GM19043 (cell line): ENCODE data around the gene ZCCHC7.
"Not testable (repeated sequence)": the region's sequence is repeated elsewhere in the genome, so short reads cannot be mapped to it uniquely, and the experiment has no call there.

Experiments
- ATAC-seq: cut with Tn5 transposase; IDR thresholded peaks from one replicate; pipeline ENCODE4 v1.9.1; 2021; ENCODE audit warnings: low read depth; ENCODE audit not compliant: unreplicated experiment

The ZCCHC7 gene

GRCh38 chr9:37119907-37120842 lies at the start of gene ZCCHC7:
Gene ZCCHC7, plus strand, starts transcription at chr9:37120574.
- ATAC-seq, result peak; percentile 92

- peak; percentile 44 for ATAC-seq
Measured at GRCh38 chr9:37074790-37075189, 45.6 kb upstream of the ZCCHC7 start.

GRCh38 chr9:37079370-37080164 lies 40.8 kb upstream of the ZCCHC7 start:
- peak; percentile 83 for ATAC-seq

- ATAC-seq, result peak; percentile 20
Measured at GRCh38 chr9:37080165-37080628, 40.2 kb upstream of the ZCCHC7 start.

GRCh38 chr9:37081507-37081906 lies 38.9 kb upstream of the ZCCHC7 start:
- ATAC-seq, result not testable (repeated sequence)

- ATAC-seq, result no peak
Measured at GRCh38 chr9:37082214-37082765, 38.1 kb upstream of the ZCCHC7 start.

GRCh38 chr9:37083654-37084053 lies 36.7 kb upstream of the ZCCHC7 start:
- no peak for ATAC-seq

GRCh38 chr9:37085233-37085632 lies 35.1 kb upstream of the ZCCHC7 start:
- no peak for ATAC-seq

- not testable (repeated sequence) for ATAC-seq
Measured at GRCh38 chr9:37092714-37093295, 27.6 kb upstream of the ZCCHC7 start.

GRCh38 chr9:37094751-37095150 lies 25.6 kb upstream of the ZCCHC7 start:
- ATAC-seq, result no peak

GRCh38 chr9:37096628-37097027 lies 23.7 kb upstream of the ZCCHC7 start:
- no peak for ATAC-seq

- no peak for ATAC-seq
Measured at GRCh38 chr9:37097294-37097693, 23.1 kb upstream of the ZCCHC7 start.

- ATAC-seq, result no peak
Measured at GRCh38 chr9:37100327-37100726, 20.0 kb upstream of the ZCCHC7 start.

- peak; percentile 71 for ATAC-seq
Measured at GRCh38 chr9:37100741-37101140, 19.6 kb upstream of the ZCCHC7 start.

GRCh38 chr9:37102486-37102885 lies 17.9 kb upstream of the ZCCHC7 start:
- no peak for ATAC-seq

GRCh38 chr9:37104183-37104889 lies 16.0 kb upstream of the ZCCHC7 start:
- no peak for ATAC-seq

- ATAC-seq, result no peak
Measured at GRCh38 chr9:37105234-37105633, 15.1 kb upstream of the ZCCHC7 start.

GRCh38 chr9:37107701-37108100 lies 12.7 kb upstream of the ZCCHC7 start:
- no peak for ATAC-seq

- ATAC-seq, result not testable (repeated sequence)
Measured at GRCh38 chr9:37114442-37114841, 5.9 kb upstream of the ZCCHC7 start.

- ATAC-seq, result no peak
Measured at GRCh38 chr9:37117956-37118355, 2.4 kb upstream of the ZCCHC7 start.
